Muscle of leg (tissue), 11 donors: ENCODE measurements around the gene BTNL2. TPM values are rescaled to one million over a fixed set of nuclear protein-coding genes. Genes with fewer than 3 reads are reported as not detected.

ENCODE experiments used
- DNase-seq: peaks from one replicate; pipeline ENCODE4 v3.0.0; 2013
- H3K27ac ChIP-seq: one replicate; pipeline ENCODE4 v1.5.1; 2013; ENCODE audit warnings: mild to moderate bottlenecking, low read length, control low read depth
- H3K27me3 ChIP-seq: one replicate; pipeline ENCODE4 v1.6.1; 2013; ENCODE audit warnings: low read length; ENCODE audit not compliant: control insufficient read depth, insufficient read depth
- H3K36me3 ChIP-seq: one replicate; pipeline ENCODE4 v1.6.1; 2013; ENCODE audit warnings: low read length; ENCODE audit not compliant: control insufficient read depth, insufficient read depth
- H3K4me1 ChIP-seq: one replicate; pipeline ENCODE4 v1.6.1; 2013; ENCODE audit warnings: low read length; ENCODE audit not compliant: control insufficient read depth, insufficient read depth
- H3K4me3 ChIP-seq: one replicate; pipeline ENCODE4 v1.5.1; 2013; ENCODE audit warnings: low read length, control low read depth
- H3K9me3 ChIP-seq: replicated peaks from 2 replicates; pipeline ENCODE4 v1.6.1; 2013; ENCODE audit warnings: low read depth, low read length; ENCODE audit not compliant: control insufficient read depth
- WGBS: methylation state at CpG from one replicate; pipeline ENCODE4 v1.1.5; 2013; ENCODE audit warnings: missing lambda C conversion rate; ENCODE audit not compliant: insufficient coverage; 5-methylcytosine and 5-hydroxymethylcytosine counted together
- polyA plus RNA-seq, 8 donors: library from polyadenylated mRNA; unstranded; fragments of 120-200 nt; gene quantifications; one replicate each; pipeline versions ENCODE4 v1.2.1 to v1.2.3, GENCODE V29; 2013; ENCODE audit warnings: inconsistent platforms in 1 of 8, low replicate concordance in 1 of 8; ENCODE audit not compliant: insufficient read length in 8 of 8, insufficient read depth in 1 of 8
- total RNA-seq: library from RNA; stranded (reverse); fragments of 120-200 nt; gene quantifications from one replicate; pipeline ENCODE4 v1.2.4, GENCODE V29; 2013

BTNL2 gene
- total and polyA plus RNA-seq, 9 donors = 0.14 to 0.70 (median 0.42) TPM; not detected in 1

DNA sequence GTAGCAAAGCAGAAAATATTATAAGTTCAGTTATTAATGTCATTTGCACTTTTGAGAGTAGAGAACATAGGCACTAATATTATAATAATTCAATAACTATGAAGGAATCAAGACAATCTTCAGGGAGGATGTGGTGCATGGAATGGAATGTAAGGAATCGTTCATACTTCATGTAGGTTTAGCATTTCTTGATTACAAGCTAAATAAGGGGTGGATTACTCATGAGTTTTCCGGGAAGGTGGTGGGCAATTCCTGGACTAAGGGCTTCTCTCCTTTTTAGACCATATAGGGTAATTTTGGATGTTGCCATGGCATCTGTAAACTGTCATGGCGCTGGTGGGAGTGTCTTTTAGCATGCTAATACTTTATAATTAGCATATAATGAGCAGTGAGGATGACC, 9.1 kb upstream of the BTNL2 start:
- Histone ChIP-seq H3K36me3 (no peaks in the 10 kb centered on the region), H3K27ac (no peak overlapping the region), H3K4me1 (peaks cover 3% of the 10 kb centered on the region), H3K4me3 (no peak overlapping the region), H3K27me3 (peaks cover 39% of the 10 kb centered on the region), H3K9me3 (no peaks in the 10 kb centered on the region)
- WGBS = no CpG with 5 or more reads among the region's 3 CpGs
- no peak for DNase-seq

DNA sequence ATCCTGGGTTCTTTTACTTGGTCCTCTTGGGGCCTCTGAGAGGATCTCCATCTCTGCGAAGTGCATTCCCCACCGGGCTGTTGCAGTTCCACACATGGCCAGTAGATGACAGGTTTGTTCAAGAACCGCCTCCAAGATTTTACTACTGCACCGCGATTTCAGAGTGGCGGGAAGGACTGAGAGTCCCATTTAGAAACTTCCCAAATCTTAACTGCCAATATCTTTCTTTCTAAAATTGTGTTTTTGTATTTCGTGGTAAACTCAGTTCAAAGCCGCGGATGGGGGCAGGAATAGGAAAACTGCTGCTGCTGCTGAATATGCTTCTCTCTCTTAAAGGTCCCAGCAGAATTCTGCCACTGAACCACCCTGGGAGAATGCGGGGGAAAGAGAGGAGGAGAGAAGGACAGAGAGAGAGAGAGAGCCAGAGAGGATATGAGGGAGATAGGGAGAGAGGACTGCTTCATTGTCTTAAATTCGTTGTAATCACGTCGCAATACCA, 8.6 kb upstream of the BTNL2 start:
- H3K4me1 ChIP-seq = peaks cover 3% of the 10 kb centered on the region
- 0% methylated on average over 3 of the region's 13 CpGs for WGBS
- peak; percentile 79 for DNase-seq
- H3K36me3 ChIP-seq = no peaks in the 10 kb centered on the region
- peaks cover 35% of the 10 kb centered on the region for H3K27me3 ChIP-seq
- no peaks in the 10 kb centered on the region for H3K9me3 ChIP-seq
- no peak overlapping the region for H3K27ac ChIP-seq
- H3K4me3 ChIP-seq = no peak overlapping the region

DNA sequence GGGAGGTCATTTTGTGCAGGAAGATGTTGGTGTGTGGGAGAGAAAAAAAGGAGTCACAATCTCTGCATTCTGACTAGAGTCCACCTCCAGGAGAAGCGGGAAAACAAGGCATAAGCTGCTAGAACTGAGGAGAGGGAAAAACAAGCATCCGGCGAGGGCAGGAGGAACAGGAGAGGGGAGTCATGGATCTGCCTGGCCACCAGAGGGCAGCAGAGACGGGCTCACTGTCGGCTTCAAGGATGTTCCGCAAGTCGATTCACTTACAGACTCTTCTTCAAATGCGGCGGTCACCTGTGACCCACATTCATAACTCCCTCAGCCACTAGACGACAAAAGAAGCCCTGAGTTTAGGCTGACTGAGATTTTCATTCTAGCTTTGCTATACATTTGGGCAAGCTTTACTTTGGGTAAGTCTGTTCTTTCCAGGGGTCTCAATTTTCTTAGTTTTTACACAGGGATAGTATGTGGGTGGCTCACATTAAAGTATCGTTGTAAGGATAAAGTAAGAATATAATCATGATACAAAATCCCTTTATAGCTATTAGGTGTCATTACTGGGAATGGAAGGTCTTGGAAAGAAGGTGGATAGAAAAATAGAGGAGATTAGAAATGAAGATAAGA, 6.6 kb upstream of the BTNL2 start:
- DNase-seq = peak; percentile 70
- no peak overlapping the region for H3K27ac ChIP-seq
- peaks cover 34% of the 10 kb centered on the region for H3K27me3 ChIP-seq
- 0% methylated on average over 3 of the region's 11 CpGs for WGBS
- H3K4me3 ChIP-seq = no peak overlapping the region
- no peaks in the 10 kb centered on the region for H3K36me3 ChIP-seq
- peaks cover 3% of the 10 kb centered on the region for H3K4me1 ChIP-seq
- no peaks in the 10 kb centered on the region for H3K9me3 ChIP-seq

DNA sequence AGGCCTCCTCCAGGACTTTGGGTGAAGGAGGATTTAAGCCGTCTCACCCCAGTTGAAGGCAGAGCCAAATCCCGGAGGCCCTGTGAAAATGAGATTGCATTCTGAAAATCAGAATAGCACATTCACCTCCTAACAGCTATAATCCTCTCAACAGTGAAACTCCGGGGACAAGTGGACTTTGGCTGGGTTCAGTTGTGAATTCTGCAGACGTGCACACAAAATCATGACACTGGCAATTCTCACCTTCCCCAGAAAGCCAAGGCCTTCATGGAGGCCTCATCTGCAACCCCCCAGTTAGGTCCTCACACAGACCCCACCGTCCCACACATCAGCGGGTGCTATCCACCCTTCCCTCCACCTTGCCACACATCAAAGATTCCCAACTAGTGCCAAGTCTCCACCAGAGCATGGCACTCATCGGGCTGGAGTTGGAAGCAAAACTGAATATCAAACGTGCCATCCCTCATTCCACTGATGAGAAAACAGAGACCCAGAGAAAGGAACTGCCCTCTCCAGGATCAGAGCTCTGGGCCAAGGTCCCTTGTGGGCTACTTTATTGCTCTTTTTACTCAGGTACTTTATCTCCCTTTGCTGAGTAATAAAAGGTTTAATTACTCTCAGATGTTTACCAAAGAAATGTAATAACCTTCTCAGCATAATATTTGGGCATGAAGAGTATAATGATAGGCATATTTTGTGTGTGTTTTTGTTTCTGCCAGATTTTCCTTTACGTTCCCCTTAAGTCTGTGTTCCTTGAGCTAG, 4.8 kb upstream of the BTNL2 start:
- WGBS = 69% methylated on average over 5 of the region's 9 CpGs
- H3K4me3 ChIP-seq = no peak overlapping the region
- peaks cover 42% of the 10 kb centered on the region for H3K27me3 ChIP-seq

DNA sequence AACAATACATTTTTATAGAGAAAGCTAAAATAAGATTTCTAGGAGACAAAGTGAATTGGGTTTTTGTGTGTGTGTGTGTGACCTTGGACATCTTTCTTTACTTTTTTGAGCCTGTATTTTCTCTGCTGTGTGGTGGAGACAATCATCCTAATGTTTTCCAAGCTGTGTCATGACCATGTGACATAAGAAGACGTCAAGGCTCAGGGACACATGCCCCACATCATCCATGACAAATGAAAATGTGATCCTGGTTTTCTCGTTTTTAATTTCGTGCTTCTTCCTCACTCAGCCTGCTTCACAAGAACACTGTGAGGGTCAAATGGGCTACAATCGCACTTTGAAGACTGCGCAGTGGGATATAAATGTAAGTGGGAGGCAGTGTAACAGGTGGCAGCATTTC, 3.9 kb upstream of the BTNL2 start:
- Histone ChIP-seq H3K27me3 (peaks cover 42% of the 10 kb centered on the region), H3K36me3 (no peaks in the 10 kb centered on the region), H3K9me3 (no peaks in the 10 kb centered on the region), H3K27ac (no peak overlapping the region), H3K4me3 (no peak overlapping the region), H3K4me1 (peaks cover 3% of the 10 kb centered on the region)
- DNase-seq = no peak
- WGBS = no CpG with 5 or more reads among the region's 5 CpGs

More for the DNA sequence above, 4.8 kb upstream of the BTNL2 start:
- peaks cover 3% of the 10 kb centered on the region for H3K4me1 ChIP-seq
- H3K9me3 ChIP-seq = no peaks in the 10 kb centered on the region
- no peak overlapping the region for H3K27ac ChIP-seq
- no peaks in the 10 kb centered on the region for H3K36me3 ChIP-seq
- DNase-seq = no peak

DNA sequence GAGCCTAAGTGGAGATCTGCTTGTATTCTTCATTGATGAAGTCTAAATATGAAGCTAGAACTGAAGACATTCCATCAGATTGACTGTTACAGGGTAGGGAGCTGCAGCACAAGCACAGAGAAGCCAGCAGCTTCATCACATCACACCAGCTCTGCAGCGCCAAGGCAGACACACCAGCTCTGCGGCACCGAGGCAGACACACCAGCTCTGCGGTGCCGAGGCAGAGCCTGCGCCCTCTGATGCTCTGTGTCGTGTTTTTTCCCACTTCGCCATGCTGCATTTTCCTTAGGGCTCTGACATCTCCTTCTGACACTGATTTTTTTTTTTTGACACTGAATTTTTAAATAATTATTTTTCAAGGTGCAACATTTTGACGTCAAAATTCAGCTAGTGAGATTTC, 784 bp downstream of the BTNL2 start:
- H3K4me1 ChIP-seq = no peaks in the 10 kb centered on the region
- WGBS = 73% methylated on average over 7 of the region's 9 CpGs
- H3K27me3 ChIP-seq = peaks cover 25% of the 10 kb centered on the region
- no peak for DNase-seq
- H3K9me3 ChIP-seq = no peaks in the 10 kb centered on the region
- H3K4me3 ChIP-seq = no peak overlapping the region
- no peak overlapping the region for H3K27ac ChIP-seq
- no peaks in the 10 kb centered on the region for H3K36me3 ChIP-seq

DNA sequence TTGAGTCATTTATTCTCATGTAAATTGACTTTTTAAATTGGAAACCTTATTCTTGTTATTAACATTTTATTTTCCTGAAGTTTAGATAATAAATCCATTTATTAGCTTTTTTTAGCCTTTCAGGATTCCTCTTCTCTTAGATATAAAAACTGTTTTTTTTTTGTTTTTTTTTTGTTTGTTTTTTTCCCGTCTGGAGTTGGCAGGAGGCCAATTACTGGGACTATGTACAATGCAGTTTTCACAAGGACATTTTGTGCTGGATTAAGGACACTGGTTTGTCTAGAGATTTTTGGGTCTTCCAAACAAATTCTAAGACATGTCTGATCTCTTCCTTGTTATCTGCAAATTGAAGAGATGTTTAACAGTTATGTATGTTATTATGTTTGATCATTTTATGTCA, 1.3 kb downstream of the BTNL2 start:
- Histone ChIP-seq H3K4me1 (no peaks in the 10 kb centered on the region), H3K27ac (no peak overlapping the region), H3K4me3 (no peak overlapping the region), H3K27me3 (peaks cover 25% of the 10 kb centered on the region), H3K36me3 (no peaks in the 10 kb centered on the region), H3K9me3 (no peaks in the 10 kb centered on the region)
- no CpG with 5 or more reads among the region's 1 CpG for WGBS
- no peak for DNase-seq

DNA sequence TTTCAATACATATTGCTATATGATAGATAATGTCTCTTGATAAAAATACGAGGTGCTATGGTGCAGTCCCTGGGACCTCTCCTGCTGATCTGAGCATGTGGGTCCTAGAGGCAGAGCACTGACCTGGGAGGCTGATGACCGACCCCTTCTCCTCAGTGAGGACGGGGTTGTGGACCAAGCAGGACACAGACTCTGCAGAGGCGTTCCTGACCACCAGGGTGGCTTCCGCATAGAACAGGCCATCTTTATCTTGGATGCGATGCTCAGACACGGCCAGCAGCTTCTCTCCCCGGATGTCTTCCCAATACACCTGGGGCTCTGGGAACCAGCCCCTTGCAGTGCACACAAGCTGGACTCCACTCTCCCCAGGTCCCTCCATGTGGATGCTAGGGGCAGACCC, 4.2 kb downstream of the BTNL2 start:
- Histone ChIP-seq H3K27me3 (peaks cover 20% of the 10 kb centered on the region), H3K4me1 (no peaks in the 10 kb centered on the region), H3K36me3 (no peaks in the 10 kb centered on the region), H3K4me3 (no peak overlapping the region), H3K9me3 (no peaks in the 10 kb centered on the region), H3K27ac (no peak overlapping the region)
- WGBS = 70% methylated on average over 8 of the region's 8 CpGs
- no peak for DNase-seq

DNA sequence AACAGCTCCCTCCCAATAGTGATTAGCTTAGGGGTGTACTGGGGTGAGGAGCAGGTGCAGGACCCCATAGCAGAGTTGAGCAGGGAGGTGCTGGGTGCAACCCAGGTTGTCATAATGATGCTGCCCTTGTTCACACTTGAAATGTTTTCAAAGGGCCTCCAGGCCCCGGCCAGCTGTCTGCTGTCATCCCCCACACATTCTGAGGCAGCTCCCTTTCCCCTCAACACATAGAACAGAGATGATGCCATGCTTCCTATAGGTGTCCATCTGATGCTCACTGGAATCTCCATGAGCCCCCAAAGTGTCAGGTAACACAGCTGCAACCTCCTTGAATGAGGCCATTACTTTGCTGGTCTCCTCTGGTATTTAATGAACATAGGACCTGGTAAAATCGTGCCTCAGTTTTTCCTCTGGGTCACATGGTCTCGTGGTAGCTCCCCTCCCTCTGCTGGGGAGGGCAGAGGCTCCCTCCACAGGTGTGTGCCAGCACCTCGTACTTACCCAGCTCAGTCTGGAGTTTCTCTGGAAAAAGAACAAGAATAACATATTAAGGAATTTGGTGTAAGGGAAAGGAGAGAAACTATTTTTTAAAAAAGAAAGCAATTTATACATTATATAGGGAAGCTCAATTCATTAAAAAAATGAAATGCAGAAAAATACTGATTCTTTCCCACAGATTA, 5.6 kb downstream of the BTNL2 start:
- DNase-seq = no peak
- peaks cover 13% of the 10 kb centered on the region for H3K27me3 ChIP-seq
- no peaks in the 10 kb centered on the region for H3K36me3 ChIP-seq
- H3K9me3 ChIP-seq = no peaks in the 10 kb centered on the region
- 57% methylated on average over 1 of the region's 4 CpGs for WGBS
- no peak overlapping the region for H3K4me3 ChIP-seq
- no peak overlapping the region for H3K27ac ChIP-seq
- no peaks in the 10 kb centered on the region for H3K4me1 ChIP-seq

DNA sequence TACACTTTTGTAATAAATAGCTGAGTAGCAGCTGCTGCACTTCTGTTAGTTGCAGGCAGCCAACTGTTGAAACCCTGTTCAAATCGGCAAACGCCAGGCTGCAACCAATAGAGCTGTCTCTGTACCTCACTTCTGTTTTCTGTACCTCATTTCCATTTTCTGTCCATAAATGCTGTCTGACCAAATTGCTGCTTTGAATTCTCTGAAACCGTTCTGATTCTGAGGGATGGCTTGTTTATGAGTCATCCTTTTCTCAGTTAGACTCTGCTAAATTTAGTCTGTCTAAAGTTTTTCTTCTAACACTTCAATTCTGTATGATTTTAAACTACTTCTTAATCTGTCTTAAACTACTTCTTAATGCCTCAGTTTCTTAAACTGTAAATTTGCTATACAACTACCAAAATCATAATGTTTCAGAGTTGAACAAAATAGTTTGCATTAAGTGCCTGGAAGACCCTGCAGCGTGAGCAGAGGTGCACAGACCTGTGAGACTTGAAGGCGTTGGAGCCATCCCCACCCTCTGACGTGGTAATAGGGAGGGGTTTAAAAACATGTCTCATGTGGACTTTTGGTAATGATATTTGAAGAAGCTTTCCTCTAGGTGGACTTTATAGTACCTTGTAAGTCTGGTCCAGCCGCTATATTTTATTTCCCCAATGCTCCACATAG, 9.6 kb downstream of the BTNL2 start:
- H3K4me3 ChIP-seq = no peak overlapping the region
- H3K9me3 ChIP-seq = no peaks in the 10 kb centered on the region
- H3K36me3 ChIP-seq = no peaks in the 10 kb centered on the region
- WGBS = 100% methylated on average over 2 of the region's 7 CpGs
- peaks cover 3% of the 10 kb centered on the region for H3K4me1 ChIP-seq
- DNase-seq = no peak
- no peak overlapping the region for H3K27ac ChIP-seq
- no peaks in the 10 kb centered on the region for H3K27me3 ChIP-seq
